HuH-7.5 (cell line): ENCODE results near the gene COL15A1.

Experiments
- DNase-seq: peaks from one replicate; pipeline ENCODE4 v3.0.0; 2011; ENCODE audit warnings: low spot score

The COL15A1 gene

GRCh38 chr9:98949565-98949964 lies 5.9 kb downstream of the COL15A1 start:
- DNase-seq, result no peak

DNA sequence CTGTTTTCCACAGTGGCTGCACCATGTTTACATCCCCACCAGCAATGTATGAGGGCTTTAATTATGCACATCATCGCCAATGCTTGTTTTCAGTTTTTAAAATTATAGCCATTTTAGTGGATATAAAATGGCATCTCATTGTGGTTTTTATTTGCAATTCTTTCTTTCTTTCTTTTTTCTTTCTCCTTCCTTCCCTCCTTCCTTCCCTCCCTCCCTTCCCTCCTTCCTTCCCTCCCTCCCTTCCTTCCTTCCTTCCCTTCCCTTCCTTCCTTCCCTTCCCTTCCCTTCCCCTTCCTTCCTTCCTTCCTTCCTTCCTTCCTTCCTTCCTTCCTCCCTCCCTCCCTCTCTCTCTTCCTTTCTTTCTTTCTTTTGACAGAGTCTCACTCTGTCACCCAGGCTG lies 6.6 kb downstream of the COL15A1 start:
- DNase-seq, result no peak

DNA sequence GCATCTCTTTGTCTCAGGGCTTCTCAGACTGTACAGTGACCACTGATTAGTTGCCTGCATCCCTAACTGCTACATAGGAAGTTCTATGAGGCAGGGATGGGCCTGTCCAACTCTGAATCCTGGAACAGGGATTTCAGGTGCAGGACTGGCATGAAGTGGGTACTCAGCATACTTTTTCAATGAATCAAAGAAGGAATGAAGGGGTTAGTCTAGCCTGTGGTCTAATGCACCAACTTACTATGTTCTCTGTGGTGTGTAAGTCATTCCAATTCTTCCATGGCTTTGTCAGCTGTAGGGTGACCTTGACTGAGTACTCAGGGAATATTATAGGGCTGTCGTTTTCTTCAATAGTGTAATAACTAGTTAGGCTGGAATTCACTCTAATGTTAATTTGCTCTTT lies 8.3 kb downstream of the COL15A1 start:
- no peak for DNase-seq

DNA sequence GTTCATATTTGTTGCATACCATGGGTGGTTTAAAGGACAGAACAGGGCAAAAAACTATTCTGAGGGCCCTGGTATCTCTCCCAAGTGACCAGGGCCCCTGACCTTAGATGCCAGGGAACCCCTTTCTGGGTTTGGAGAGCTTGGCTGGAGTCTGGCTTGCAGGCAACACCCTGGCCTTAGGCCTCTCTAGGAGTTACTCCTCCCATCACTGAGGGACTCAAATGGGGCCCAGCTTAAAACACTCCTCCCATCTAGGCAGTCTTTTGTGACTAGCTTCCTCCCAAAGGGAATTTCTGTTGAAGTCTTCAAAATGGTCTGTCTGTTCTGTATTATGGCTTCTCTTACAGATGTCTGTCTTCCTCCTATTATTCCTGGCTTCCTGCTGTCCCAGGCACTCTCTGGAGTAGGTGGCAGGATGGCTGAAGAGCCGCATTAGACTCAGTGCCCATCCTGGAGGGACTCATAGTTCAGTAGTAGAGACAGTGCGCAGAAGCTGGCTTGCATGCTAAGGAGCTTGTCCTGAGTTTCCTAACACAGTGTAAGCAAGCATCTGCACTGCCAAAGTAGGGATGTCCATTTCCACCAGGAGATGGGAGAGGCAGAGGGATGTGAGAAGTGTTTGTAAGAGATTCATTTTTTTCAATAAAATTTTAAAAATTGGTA lies 10.0 kb downstream of the COL15A1 start:
- no peak for DNase-seq

GRCh38 chr9:98954244-98954610 lies 10.5 kb downstream of the COL15A1 start:
- no peak for DNase-seq

GRCh38 chr9:98955259-98955658 lies 11.6 kb downstream of the COL15A1 start:
- no peak for DNase-seq

- DNase-seq, result no peak
Measured at GRCh38 chr9:98957826-98958225, 14.1 kb downstream of the COL15A1 start.

- DNase-seq, result no peak
Measured at GRCh38 chr9:98958271-98958984, 14.7 kb downstream of the COL15A1 start.

DNA sequence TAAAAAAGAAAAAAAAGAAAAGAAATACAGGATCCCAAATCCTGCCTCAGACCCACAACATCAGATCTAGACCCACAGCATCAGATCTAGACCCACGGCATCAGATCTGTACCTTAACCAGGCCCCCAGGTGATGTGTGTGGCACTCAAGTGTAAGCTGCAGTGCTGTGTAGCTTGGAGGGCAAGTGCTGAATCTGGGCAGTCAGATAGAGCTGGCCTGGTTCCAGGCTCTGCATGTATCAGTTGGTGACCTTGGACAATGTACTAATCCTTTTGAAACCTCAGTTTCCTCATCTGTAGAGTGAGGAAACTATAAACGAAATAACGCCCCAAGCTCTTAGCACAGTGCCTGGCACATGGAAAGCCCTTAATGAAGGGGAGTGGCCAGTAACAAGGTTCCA lies 16.7 kb downstream of the COL15A1 start:
- no peak for DNase-seq

- no peak for DNase-seq
Measured at GRCh38 chr9:98961513-98962180, 17.9 kb downstream of the COL15A1 start.

GRCh38 chr9:98962181-98962560 lies 18.5 kb downstream of the COL15A1 start:
- DNase-seq, result no peak

- DNase-seq, result no peak
Measured at GRCh38 chr9:98962861-98963260, 19.2 kb downstream of the COL15A1 start.

DNA sequence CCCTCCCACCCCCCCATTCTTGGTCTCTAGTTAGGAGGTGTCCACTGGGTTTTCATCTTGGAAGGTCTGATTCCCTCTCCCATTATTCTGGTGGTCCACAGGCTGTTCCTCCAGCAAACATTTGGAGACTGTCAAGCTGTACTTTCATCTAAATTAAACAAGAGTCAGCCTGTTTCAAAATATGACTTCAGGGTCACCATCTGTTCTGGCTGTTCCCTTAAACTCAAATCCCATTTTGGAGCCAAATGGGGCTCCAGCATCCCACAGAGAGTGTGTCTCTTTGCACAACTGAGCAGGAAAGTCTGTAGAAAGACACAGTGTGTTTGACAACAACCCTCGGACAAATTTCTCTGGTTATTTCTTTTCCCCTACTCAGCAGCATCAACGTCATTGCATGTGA lies 20.5 kb downstream of the COL15A1 start:
- no peak for DNase-seq

GRCh38 chr9:98964911-98965336 lies 21.2 kb downstream of the COL15A1 start:
- no peak for DNase-seq

- no peak for DNase-seq
Measured at GRCh38 chr9:98966676-98967075, 23.0 kb downstream of the COL15A1 start.

DNA sequence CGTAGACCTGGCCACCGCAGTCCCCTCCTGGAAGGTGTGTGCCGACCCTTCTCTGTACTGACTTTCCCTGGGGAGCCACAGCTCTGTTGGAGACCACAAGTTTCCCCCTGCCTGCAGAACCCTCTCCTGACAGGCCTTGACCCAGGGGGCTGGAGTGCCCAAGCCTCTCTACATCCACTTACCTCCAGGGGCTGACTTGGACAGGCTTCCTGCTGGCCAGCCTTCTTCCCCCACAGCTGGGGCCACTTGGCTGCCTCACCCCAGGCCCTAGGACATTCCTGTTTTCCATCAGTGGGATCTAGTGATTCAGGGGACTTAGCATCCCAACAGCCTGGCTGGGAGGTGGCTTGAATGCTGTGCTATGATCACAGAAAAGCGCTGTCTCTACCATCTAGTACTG lies 23.6 kb downstream of the COL15A1 start:
- DNase-seq, result no peak

DNA sequence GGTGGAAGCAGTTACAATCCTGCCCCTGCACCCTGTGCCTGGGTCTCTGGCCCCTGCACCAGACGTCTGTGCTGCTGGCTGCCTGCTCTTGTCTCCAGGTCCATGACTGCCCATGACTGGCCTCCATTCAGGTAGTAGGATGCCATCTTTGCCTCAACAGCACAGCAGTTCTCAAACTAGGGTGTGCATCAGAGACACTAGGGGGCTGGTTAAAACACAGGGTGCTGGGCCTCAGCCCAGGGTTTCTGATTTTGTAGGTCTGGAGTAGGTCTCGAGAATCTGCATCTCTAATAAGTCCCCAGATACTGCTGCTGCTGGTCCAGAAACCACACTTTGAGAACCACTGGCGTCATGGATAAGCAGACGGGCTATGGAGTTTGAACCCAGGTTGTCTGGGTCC lies 24.0 kb downstream of the COL15A1 start:
- no peak for DNase-seq

DNA sequence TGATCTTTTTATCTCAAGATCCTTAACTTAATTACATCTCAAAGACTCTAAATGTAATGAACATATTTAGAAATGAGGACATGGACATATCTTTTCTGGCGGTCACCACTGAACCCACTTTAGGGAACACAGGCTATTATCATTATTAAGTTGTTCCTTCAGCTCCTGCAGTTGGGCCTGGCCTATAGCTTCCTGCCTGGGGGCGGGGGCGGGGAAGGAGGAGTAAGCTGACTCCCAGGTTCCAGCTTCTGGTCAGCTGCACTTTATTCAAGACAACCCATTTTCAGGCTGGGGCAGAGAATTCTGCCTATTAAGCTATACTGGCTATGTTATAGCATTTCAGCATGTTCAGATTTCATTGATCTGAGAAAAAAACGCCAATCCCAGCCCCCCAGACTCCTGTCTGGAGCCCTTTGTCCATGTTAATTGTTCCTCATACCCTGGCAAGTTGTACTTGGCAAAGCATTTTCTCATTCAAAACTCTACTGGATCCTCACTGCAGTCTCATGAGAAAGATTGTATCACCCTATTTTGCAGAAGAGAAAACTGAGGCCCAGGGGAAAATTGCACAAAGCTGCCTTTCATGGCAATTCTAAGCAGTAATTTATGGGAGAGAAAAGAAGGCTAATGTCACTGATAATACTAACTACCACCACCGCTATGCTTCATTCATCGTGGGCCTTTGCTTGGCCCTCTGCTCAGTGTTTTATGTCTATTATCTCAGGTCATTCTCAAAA lies 25.1 kb downstream of the COL15A1 start:
- DNase-seq, result no peak

DNA sequence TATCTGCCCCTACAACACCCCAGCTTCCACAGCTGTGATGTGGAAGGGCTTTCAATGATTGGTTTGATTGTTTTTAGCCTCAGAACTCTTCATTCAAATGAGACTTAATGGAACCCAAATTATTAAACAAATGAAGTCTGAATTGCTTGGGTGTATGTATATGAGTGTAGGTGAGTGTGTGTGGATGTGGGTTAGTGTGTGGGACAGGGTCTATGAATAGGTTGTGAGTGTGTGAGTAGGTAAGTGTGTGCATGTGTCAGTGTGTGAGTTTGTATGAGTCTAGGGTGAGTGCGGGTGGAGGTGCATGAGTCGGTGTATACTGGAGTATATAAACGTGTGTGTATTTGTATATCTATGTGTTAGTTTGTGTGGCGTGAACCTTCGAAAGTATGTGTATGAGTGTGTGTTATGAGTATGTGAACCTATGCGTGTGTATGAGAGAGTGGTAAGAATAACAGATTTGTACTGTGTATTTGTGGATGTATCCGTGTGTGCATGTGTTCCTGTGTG lies 26.9 kb downstream of the COL15A1 start:
- DNase-seq, result no peak

DNA sequence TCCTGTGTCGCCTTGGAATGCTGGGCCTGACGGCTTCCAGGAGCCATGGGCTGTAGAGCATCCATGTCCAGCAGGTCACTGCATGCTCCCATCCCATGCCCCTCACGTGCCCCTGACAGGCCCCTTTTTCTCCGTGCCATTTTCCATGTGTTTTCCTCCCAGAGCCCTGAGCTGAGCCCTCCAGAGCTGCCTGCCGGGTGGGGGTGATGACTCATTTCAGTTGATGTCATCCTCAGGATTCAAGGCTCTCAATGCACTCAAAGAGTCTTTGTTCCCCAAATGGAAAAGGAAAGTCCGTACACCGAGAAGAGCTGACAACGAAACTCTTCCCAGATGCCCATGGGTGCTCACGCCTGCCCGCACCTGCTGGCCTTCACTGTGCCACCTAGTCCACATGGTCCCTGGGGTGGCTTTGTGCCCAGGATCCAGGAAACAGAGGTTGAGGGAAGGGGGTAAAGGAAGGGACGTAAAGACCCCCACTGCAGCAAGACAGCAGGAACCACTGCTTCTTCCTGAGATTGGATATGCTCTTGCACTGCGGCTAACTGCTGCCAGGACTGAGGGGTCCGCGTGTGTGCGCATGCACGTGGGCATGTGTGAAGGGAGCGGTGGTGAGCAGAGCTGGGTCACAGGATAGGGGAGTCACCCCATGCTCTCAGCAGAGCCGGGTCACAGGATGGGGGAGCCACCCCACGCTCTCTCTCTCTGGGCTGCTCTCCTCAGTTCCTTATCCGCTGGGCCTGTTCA lies 27.6 kb downstream of the COL15A1 start:
- no peak for DNase-seq

GRCh38 chr9:98971915-98972223 lies 28.2 kb downstream of the COL15A1 start:
- no peak for DNase-seq

DNA sequence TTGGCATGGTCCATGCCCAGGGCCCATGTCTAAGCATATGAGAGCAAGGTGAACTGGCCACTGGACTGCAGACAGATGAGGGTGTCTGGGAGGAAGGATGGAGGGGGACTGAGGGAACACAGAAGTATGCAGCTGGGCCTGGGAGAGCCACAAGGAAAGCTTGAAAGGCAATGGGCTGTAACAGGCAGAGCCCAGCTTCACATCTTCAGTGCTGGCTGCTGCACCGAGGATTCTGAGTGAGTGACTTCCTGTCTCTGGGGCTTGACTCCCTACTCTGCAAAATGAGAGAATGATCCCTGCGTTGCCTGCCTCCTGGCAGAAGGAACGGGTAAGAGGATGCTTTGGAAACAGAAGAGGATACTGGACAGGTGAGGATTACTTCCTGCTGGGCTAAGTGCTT lies 29.0 kb downstream of the COL15A1 start:
- no peak for DNase-seq
